ENCODE data around the gene SRSF9.

SRSF9 gene

GRCh38 chr12:120470150-120470784 is 719 bp upstream of the SRSF9 start:
- Histone ChIP-seq H4K8ac (ENCODE audit: low read depth, low read length) (no peak overlapping the region), H2BK15ac (replicated peaks; ENCODE audit: low read depth) (no peak overlapping the region), H3K36me3 (ENCODE audit: control insufficient read depth, insufficient read depth, low read length) (peaks cover 2% of the 10 kb centered on the region), H2BK120ac (ENCODE audit: low read depth, low read length) (no peak overlapping the region), H4K5ac (ENCODE audit: low read length) (peak overlapping the region; percentile 33), H3K79me2 (ENCODE audit: control insufficient read depth, insufficient read depth, low read length) (peaks cover 34% of the 10 kb centered on the region), H3K18ac (ENCODE audit: low read length) (no peak overlapping the region), H3K27me3 (ENCODE audit: insufficient read depth, low read length, poor library complexity) (no peaks in the 10 kb centered on the region), H3K56ac (ENCODE audit: low read length) (peak overlapping the region; percentile 95), H2AK5ac (ENCODE audit: low read length) (no peak overlapping the region), H3K23ac (ENCODE audit: low read length) (peak overlapping the region; percentile 59), H3K79me1 (ENCODE audit: low read length) (peaks cover 6% of the 10 kb centered on the region), H3K4me2 (ENCODE audit: low read length) (peak overlapping the region; percentile 81), H3K4me3 (ENCODE audit: low read length) (peak overlapping the region; percentile 2), H3K4ac (ENCODE audit: low read depth, low read length) (no peak overlapping the region), H3K27ac (ENCODE audit: low read depth, low read length) (no peak overlapping the region), H3K4me1 (ENCODE audit: control insufficient read depth, low read depth, low read length) (no peaks in the 10 kb centered on the region), H3K9ac (ENCODE audit: low read length) (peak overlapping the region; percentile 88), H2BK5ac (ENCODE audit: low read length) (peak overlapping the region; percentile 25)
- no CpG with 5 or more reads among the region's 26 CpGs for WGBS (ENCODE audit: extremely low coverage, insufficient coverage, low lambda C conversion rate)
- no peak for DNase-seq

- peaks cover 10% of the 10 kb centered on the region for H3K79me1 ChIP-seq (ENCODE audit: low read length)
- H3K27me3 ChIP-seq (ENCODE audit: insufficient read depth, low read length, poor library complexity) = no peaks in the 10 kb centered on the region
- H3K56ac ChIP-seq (ENCODE audit: low read length) = peak overlapping the region; percentile 100
- no peak for DNase-seq
- peaks cover 34% of the 10 kb centered on the region for H3K79me2 ChIP-seq (ENCODE audit: control insufficient read depth, insufficient read depth, low read length)
- H2BK120ac ChIP-seq (ENCODE audit: low read depth, low read length) = peak overlapping the region; percentile 4
- H3K4me1 ChIP-seq (ENCODE audit: control insufficient read depth, low read depth, low read length) = no peaks in the 10 kb centered on the region
- no peak overlapping the region for H4K5ac ChIP-seq (ENCODE audit: low read length)
- H3K4me2 ChIP-seq (ENCODE audit: low read length) = peak overlapping the region; percentile 83
- H3K9ac ChIP-seq (ENCODE audit: low read length) = peak overlapping the region; percentile 99
- H3K4ac ChIP-seq (ENCODE audit: low read depth, low read length) = peak overlapping the region; percentile 96
- peak overlapping the region; percentile 99 for H3K23ac ChIP-seq (ENCODE audit: low read length)
- H2BK5ac ChIP-seq (ENCODE audit: low read length) = peak overlapping the region; percentile 93
- H3K4me3 ChIP-seq (ENCODE audit: low read length) = peak overlapping the region; percentile 90
- H3K27ac ChIP-seq (ENCODE audit: low read depth, low read length) = peak overlapping the region; percentile 80
- H3K36me3 ChIP-seq (ENCODE audit: control insufficient read depth, insufficient read depth, low read length) = peaks cover 5% of the 10 kb centered on the region
- peak overlapping the region; percentile 63 for H3K18ac ChIP-seq (ENCODE audit: low read length)
- WGBS (ENCODE audit: extremely low coverage, insufficient coverage, low lambda C conversion rate) = no CpG with 5 or more reads among the region's 57 CpGs
- H4K8ac ChIP-seq (ENCODE audit: low read depth, low read length) = no peak overlapping the region
- no peak overlapping the region for H2AK5ac ChIP-seq (ENCODE audit: low read length)
- H2BK15ac ChIP-seq (replicated peaks; ENCODE audit: low read depth) = no peak overlapping the region
These were observed 613 bp downstream of the SRSF9 start for GRCh38 chr12:120468821-120469449.

- Histone ChIP-seq H3K79me2 (ENCODE audit: control insufficient read depth, insufficient read depth, low read length) (peaks cover 34% of the 10 kb centered on the region), H3K56ac (ENCODE audit: low read length) (peak overlapping the region; percentile 94), H2BK120ac (ENCODE audit: low read depth, low read length) (no peak overlapping the region), H3K36me3 (ENCODE audit: control insufficient read depth, insufficient read depth, low read length) (peaks cover 11% of the 10 kb centered on the region), H3K27ac (ENCODE audit: low read depth, low read length) (peak overlapping the region; percentile 80), H3K4me3 (ENCODE audit: low read length) (peak overlapping the region; percentile 65), H3K79me1 (ENCODE audit: low read length) (peaks cover 10% of the 10 kb centered on the region), H3K4ac (ENCODE audit: low read depth, low read length) (peak overlapping the region; percentile 96), H3K23ac (ENCODE audit: low read length) (no peak overlapping the region), H4K5ac (ENCODE audit: low read length) (no peak overlapping the region), H3K9ac (ENCODE audit: low read length) (peak overlapping the region; percentile 92), H2BK15ac (replicated peaks; ENCODE audit: low read depth) (no peak overlapping the region), H2BK5ac (ENCODE audit: low read length) (no peak overlapping the region), H3K4me2 (ENCODE audit: low read length) (peak overlapping the region; percentile 83), H3K18ac (ENCODE audit: low read length) (peak overlapping the region; percentile 63), H2AK5ac (ENCODE audit: low read length) (no peak overlapping the region), H3K27me3 (ENCODE audit: insufficient read depth, low read length, poor library complexity) (no peaks in the 10 kb centered on the region), H4K8ac (ENCODE audit: low read depth, low read length) (no peak overlapping the region), H3K4me1 (ENCODE audit: control insufficient read depth, low read depth, low read length) (no peaks in the 10 kb centered on the region)
- DNase-seq = peak; percentile 63
- no CpG with 5 or more reads among the region's 23 CpGs for WGBS (ENCODE audit: extremely low coverage, insufficient coverage, low lambda C conversion rate)
These were observed 1.2 kb downstream of the SRSF9 start for GRCh38 chr12:120468325-120468820.

GRCh38 chr12:120467439-120467838 is 2.1 kb downstream of the SRSF9 start:
- WGBS (ENCODE audit: extremely low coverage, insufficient coverage, low lambda C conversion rate) = no CpG with 5 or more reads among the region's 6 CpGs
- no peak overlapping the region for H3K4me3 ChIP-seq (ENCODE audit: low read length)

GRCh38 chr12:120466560-120467315 is 2.8 kb downstream of the SRSF9 start:
- Histone ChIP-seq H2BK120ac (ENCODE audit: low read depth, low read length) (no peak overlapping the region), H3K4me1 (ENCODE audit: control insufficient read depth, low read depth, low read length) (no peaks in the 10 kb centered on the region), H3K9ac (ENCODE audit: low read length) (peak overlapping the region; percentile 9), H3K27me3 (ENCODE audit: insufficient read depth, low read length, poor library complexity) (no peaks in the 10 kb centered on the region), H4K5ac (ENCODE audit: low read length) (no peak overlapping the region), H2AK5ac (ENCODE audit: low read length) (no peak overlapping the region), H3K4me3 (ENCODE audit: low read length) (no peak overlapping the region), H2BK5ac (ENCODE audit: low read length) (no peak overlapping the region), H3K79me2 (ENCODE audit: control insufficient read depth, insufficient read depth, low read length) (peaks cover 34% of the 10 kb centered on the region), H3K18ac (ENCODE audit: low read length) (no peak overlapping the region), H3K4me2 (ENCODE audit: low read length) (no peak overlapping the region), H3K27ac (ENCODE audit: low read depth, low read length) (no peak overlapping the region), H3K36me3 (ENCODE audit: control insufficient read depth, insufficient read depth, low read length) (peaks cover 21% of the 10 kb centered on the region), H3K56ac (ENCODE audit: low read length) (no peak overlapping the region), H4K8ac (ENCODE audit: low read depth, low read length) (no peak overlapping the region), H3K4ac (ENCODE audit: low read depth, low read length) (no peak overlapping the region), H3K79me1 (ENCODE audit: low read length) (peaks cover 13% of the 10 kb centered on the region), H3K23ac (ENCODE audit: low read length) (no peak overlapping the region), H2BK15ac (replicated peaks; ENCODE audit: low read depth) (no peak overlapping the region)
- no CpG with 5 or more reads among the region's 8 CpGs for WGBS (ENCODE audit: extremely low coverage, insufficient coverage, low lambda C conversion rate)
- peak; percentile 66 for DNase-seq

More at GRCh38 chr12:120467439-120467838, 2.1 kb downstream of the SRSF9 start:
- no peak overlapping the region for H2BK5ac ChIP-seq (ENCODE audit: low read length)
- peaks cover 13% of the 10 kb centered on the region for H3K79me1 ChIP-seq (ENCODE audit: low read length)
- H3K4ac ChIP-seq (ENCODE audit: low read depth, low read length) = no peak overlapping the region
- no peak overlapping the region for H3K23ac ChIP-seq (ENCODE audit: low read length)
- DNase-seq = no peak
- no peak overlapping the region for H2AK5ac ChIP-seq (ENCODE audit: low read length)
- no peak overlapping the region for H3K27ac ChIP-seq (ENCODE audit: low read depth, low read length)
- no peak overlapping the region for H2BK15ac ChIP-seq (replicated peaks; ENCODE audit: low read depth)
- H4K8ac ChIP-seq (ENCODE audit: low read depth, low read length) = no peak overlapping the region
- peaks cover 34% of the 10 kb centered on the region for H3K79me2 ChIP-seq (ENCODE audit: control insufficient read depth, insufficient read depth, low read length)
- H4K5ac ChIP-seq (ENCODE audit: low read length) = no peak overlapping the region
- H3K18ac ChIP-seq (ENCODE audit: low read length) = no peak overlapping the region
- H2BK120ac ChIP-seq (ENCODE audit: low read depth, low read length) = no peak overlapping the region
- no peaks in the 10 kb centered on the region for H3K27me3 ChIP-seq (ENCODE audit: insufficient read depth, low read length, poor library complexity)
- peak overlapping the region; percentile 9 for H3K9ac ChIP-seq (ENCODE audit: low read length)
- no peaks in the 10 kb centered on the region for H3K4me1 ChIP-seq (ENCODE audit: control insufficient read depth, low read depth, low read length)
- no peak overlapping the region for H3K4me2 ChIP-seq (ENCODE audit: low read length)
- peaks cover 19% of the 10 kb centered on the region for H3K36me3 ChIP-seq (ENCODE audit: control insufficient read depth, insufficient read depth, low read length)
- no peak overlapping the region for H3K56ac ChIP-seq (ENCODE audit: low read length)

Data from mesendoderm (in vitro differentiated cells).